Psoas muscle (tissue), 8 donors: Measurements from ENCODE around the gene GTPBP4. TPM values are rescaled to one million over a fixed set of nuclear protein-coding genes. Genes with fewer than 3 reads are reported as not detected.

Experiments used
- ATAC-seq, 4 donors: fragments of 200-7000 bp; cut with Tn5 transposase; one replicate each; pipeline ENCODE4 v1.9.1; 2020; ENCODE audit warnings: moderate library complexity in 3 of 4, mild to moderate bottlenecking in 2 of 4
- DNase-seq, 2 donors: peaks; one replicate each; pipeline ENCODE4 v3.0.0-alpha.2; 2020
- H3K27ac ChIP-seq: fragments of 200-600 bp; one replicate; pipeline ENCODE4 v1.8.0; 2022
- H3K27me3 ChIP-seq, 3 donors: fragments of 200-600 bp in 1 of 3; one replicate each; pipeline versions ENCODE4 v1.6.1 to v1.8.0; 2013 to 2022; ENCODE audit warnings: low read length in 2 of 3, mild to moderate bottlenecking in 2 of 3, moderate library complexity in 1 of 3; ENCODE audit not compliant: insufficient read depth in 3 of 3
- H3K36me3 ChIP-seq, 2 donors: fragments of 200-600 bp in 1 of 2; one replicate each; pipeline versions ENCODE4 v1.6.1 to v1.8.0; 2013 to 2022; ENCODE audit warnings: low read depth in 1 of 2, mild to moderate bottlenecking in 1 of 2, moderate library complexity in 1 of 2; ENCODE audit not compliant: insufficient read depth in 1 of 2
- H3K4me1 ChIP-seq: fragments of 200-600 bp; one replicate; pipeline ENCODE4 v1.8.0; 2022
- H3K4me3 ChIP-seq: fragments of 200-600 bp; one replicate; pipeline ENCODE4 v1.8.0; 2022; ENCODE audit warnings: mild to moderate bottlenecking
- H3K9me3 ChIP-seq: fragments of 200-600 bp; one replicate; pipeline ENCODE4 v1.8.0; 2022
- CTCF ChIP-seq: fragments of 200-600 bp; IDR thresholded peaks from one replicate; pipeline ENCODE4 v1.8.0; 2022; ENCODE audit warnings: antibody characterized with exemption
- WGBS, 3 donors: extraction: QIAGEN DNeasy Blood & Tissue Kit; methylation state at CpG; one replicate each; pipeline versions ENCODE4 v1.1.6 to v1.1.7; 2013; 5-methylcytosine and 5-hydroxymethylcytosine counted together
- intact Hi-C, 2 donors: fragments of 100-400 bp; cut with DNase I; formaldehyde crosslinking; loops; one replicate each; pipeline versions ENCODE4 v1.11.0 to v1.14.2; 2022
- polyA plus RNA-seq, 3 donors: library from polyadenylated mRNA; stranded (reverse); fragments of 200-250 nt; gene quantifications; one replicate each; pipeline ENCODE4 v1.2.3, GENCODE V29; 2013
- total RNA-seq, 4 donors: library from RNA; stranded (reverse); fragmentation: NEBNext Ultra II Directional in 2 of 4; extraction: Animal tissue kit (Norgen Biotek cat#: 25700) in 2 of 4; gene quantifications; one replicate each; pipeline versions ENCODE4 v1.2.1 to v1.2.4, GENCODE V29; 2021 to 2023
- donor health status: healthy with polysubstance abuse.
- donor health status: DM: no; HTN: no; CAD: no; lungs with moderate emphysema.
- donor health status: Bipolar disorder and iron deficiency.
- donor health status: healthy.
- donor health status: DM: yes; HTN: yes; CAD: no.
- donor health status: DM: no; HTN: no; CAD: no.
- donor health status: DM: no; HTN: no; CAD: no.
- donor health status: DM: yes; HTN: yes; CAD: no.

GTPBP4 gene
- total and polyA plus RNA-seq, 7 donors: 36.3 to 134 (median 70.2) TPM

- no peak for TF ChIP-seq CTCF
- Histone ChIP-seq H3K9me3 (no peaks in the 10 kb centered on the region), H3K36me3 (no peaks in the 10 kb centered on the region), H3K27ac (no peak overlapping the region), H3K4me1 (peaks cover 20% of the 10 kb centered on the region), H3K4me3 (no peak overlapping the region), H3K27me3 (no peaks in the 10 kb centered on the region)
- ATAC-seq (no peak), DNase-seq (no peak)
- WGBS, 3 donors: 82 to 91% (median 89%) methylated on average over 2 of the region's 2 CpGs
- intact Hi-C loops: loop anchor here (5.0 kb wide), 2 partner anchors 53 to 72 kb away; partner anchors contain the start of genes LARP4B (in 2 of the 2) and WDR37 (in 2 of the 2)
Observed at GRCh38 chr10:985361-985760, 2.9 kb upstream of the GTPBP4 start.

- WGBS, 3 donors: 81 to 93% (median 84%) methylated on average over 7 of the region's 7 CpGs
- intact Hi-C loops: loop anchor here (5.0 kb wide), 2 partner anchors 54 to 71 kb away; partner anchors contain the start of genes LARP4B (in 2 of the 2) and WDR37 (in 2 of the 2)
- Histone ChIP-seq H3K4me1 (peaks cover 20% of the 10 kb centered on the region), H3K27ac (no peak overlapping the region), H3K4me3 (no peak overlapping the region), H3K36me3 (no peaks in the 10 kb centered on the region), H3K27me3 (no peaks in the 10 kb centered on the region), H3K9me3 (no peaks in the 10 kb centered on the region)
- ATAC-seq: no peak
- no peak for TF ChIP-seq CTCF
- no peak for DNase-seq
Observed at GRCh38 chr10:986137-986825, 2.0 kb upstream of the GTPBP4 start.

GRCh38 chr10:986881-987619, 1.2 kb upstream of the GTPBP4 start:
- Histone ChIP-seq H3K27ac (peak overlapping the region; percentile 96), H3K27me3 (no peaks in the 10 kb centered on the region), H3K36me3 (no peaks in the 10 kb centered on the region), H3K4me1 (peaks cover 20% of the 10 kb centered on the region), H3K9me3 (no peaks in the 10 kb centered on the region), H3K4me3 (peak overlapping the region; percentile 94)
- no peak for TF ChIP-seq CTCF
- no peak for ATAC-seq
- intact Hi-C loops: loop anchor here (5.0 kb wide), 2 partner anchors 55 to 70 kb away; partner anchors contain the start of genes LARP4B (in 2 of the 2) and WDR37 (in 2 of the 2)
- 67 to 75% (median 71%) methylated on average over 14 of the region's 14 CpGs for WGBS, 3 donors
- DNase-seq: no peak

- no peak for TF ChIP-seq CTCF
- H3K36me3 ChIP-seq: peaks cover 0 to 3% of the 10 kb centered on the region in 2 donors
- peaks cover 20% of the 10 kb centered on the region for H3K4me1 ChIP-seq
- no peaks in the 10 kb centered on the region for H3K9me3 ChIP-seq
- H3K27ac ChIP-seq: peak overlapping the region; percentile 96
- intact Hi-C loops: loop anchor here (5.0 kb wide), 2 partner anchors 55 to 70 kb away; partner anchors contain the start of genes LARP4B (in 2 of the 2) and WDR37 (in 2 of the 2)
- H3K27me3 ChIP-seq: no peaks in the 10 kb centered on the region
- peak in 1 of 4 donors; percentile 10 for ATAC-seq
- 2 to 4% (median 2%) methylated on average over 7 of the region's 7 CpGs for WGBS, 3 donors
- H3K4me3 ChIP-seq: peak overlapping the region; percentile 94
- DNase-seq: no peak
Observed at GRCh38 chr10:987620-987869, 689 bp upstream of the GTPBP4 start.
